ENCODE results near the gene ZNF337. TPM values are rescaled to one million over a fixed set of nuclear protein-coding genes. Genes with fewer than 3 reads are reported as not detected.
"Not testable (repeated sequence)": the region's sequence is repeated elsewhere in the genome, so short reads cannot be mapped to it uniquely, and the experiment has no call there.

Gene ZNF337
- total RNA-seq, 2 experiments from 2014 or later, result 12.1 to 12.5 TPM

- no peak overlapping the region for H3K4me3 Mint-ChIP-seq
- no peak overlapping the region for H3K27ac Mint-ChIP-seq
- H3K9me3 Mint-ChIP-seq, result no peaks in the 10 kb centered on the region
- ChIA-PET POLR2A (no interaction called here), CTCF (no interaction called here)
- peaks cover 7% of the 10 kb centered on the region for H3K4me1 Mint-ChIP-seq (ENCODE audit: low read depth)
- DNase-seq, result no peak
- H3K36me3 Mint-ChIP-seq, result peaks cover 40% of the 10 kb centered on the region
- intact Hi-C loops (cut with micrococcal nuclease), result no loop called here
- no peaks in the 10 kb centered on the region for H3K27me3 Mint-ChIP-seq
These were observed 10.3 kb downstream of the ZNF337 start for GRCh38 chr20:25686081-25687067.

GRCh38 chr20:25685276-25686080, 11.2 kb downstream of the ZNF337 start:
- Mint-ChIP-seq H3K4me1 (ENCODE audit: low read depth) (peaks cover 7% of the 10 kb centered on the region), H3K4me3 (no peak overlapping the region), H3K27me3 (no peaks in the 10 kb centered on the region), H3K36me3 (peaks cover 44% of the 10 kb centered on the region), H3K9me3 (no peaks in the 10 kb centered on the region), H3K27ac (no peak overlapping the region)
- intact Hi-C loops (cut with micrococcal nuclease), result no loop called here
- no peak for DNase-seq
- CTCF ChIA-PET, result no interaction called here
- POLR2A ChIA-PET, result no interaction called here

- intact Hi-C loops (cut with micrococcal nuclease); CTCF ChIA-PET; H3K27ac Mint-ChIP-seq; H3K9me3 Mint-ChIP-seq; H3K4me1 Mint-ChIP-seq (ENCODE audit: low read depth); H3K4me3 Mint-ChIP-seq; DNase-seq; POLR2A ChIA-PET; H3K27me3 Mint-ChIP-seq: not testable (repeated sequence)
- H3K36me3 Mint-ChIP-seq, result peaks cover 50% of the 10 kb centered on the region
These were observed 12.8 kb downstream of the ZNF337 start for GRCh38 chr20:25683826-25684225.

- CTCF ChIA-PET, result no interaction called here
- intact Hi-C loops (cut with micrococcal nuclease), result no loop called here
- DNase-seq, result no peak
- no peaks in the 10 kb centered on the region for H3K9me3 Mint-ChIP-seq
- H3K27me3 Mint-ChIP-seq, result no peaks in the 10 kb centered on the region
- POLR2A ChIA-PET, result no interaction called here
- peaks cover 55% of the 10 kb centered on the region for H3K36me3 Mint-ChIP-seq
- H3K4me3 Mint-ChIP-seq, result no peak overlapping the region
- H3K4me1 Mint-ChIP-seq (ENCODE audit: low read depth), result peaks cover 7% of the 10 kb centered on the region
- H3K27ac Mint-ChIP-seq, result no peak overlapping the region
These were observed 13.6 kb downstream of the ZNF337 start for GRCh38 chr20:25683050-25683449.

- intact Hi-C loops (cut with micrococcal nuclease), result no loop called here
- Mint-ChIP-seq H3K27ac (no peak overlapping the region), H3K36me3 (peaks cover 72% of the 10 kb centered on the region), H3K27me3 (no peaks in the 10 kb centered on the region), H3K4me3 (no peak overlapping the region), H3K4me1 (ENCODE audit: low read depth) (peaks cover 9% of the 10 kb centered on the region), H3K9me3 (no peaks in the 10 kb centered on the region)
- ChIA-PET POLR2A (no interaction called here), CTCF (no interaction called here)
- DNase-seq, result no peak
These were observed 20.4 kb downstream of the ZNF337 start for GRCh38 chr20:25676164-25676809.

GRCh38 chr20:25675161-25675560, 21.5 kb downstream of the ZNF337 start:
- ChIA-PET POLR2A (no interaction called here), CTCF (no interaction called here)
- no peaks in the 10 kb centered on the region for H3K27me3 Mint-ChIP-seq
- no peak overlapping the region for H3K27ac Mint-ChIP-seq
- no peak for DNase-seq
- intact Hi-C loops (cut with micrococcal nuclease), result no loop called here
- peaks cover 9% of the 10 kb centered on the region for H3K4me1 Mint-ChIP-seq (ENCODE audit: low read depth)
- peaks cover 68% of the 10 kb centered on the region for H3K36me3 Mint-ChIP-seq
- H3K4me3 Mint-ChIP-seq, result no peak overlapping the region
- no peaks in the 10 kb centered on the region for H3K9me3 Mint-ChIP-seq

- H3K4me1 Mint-ChIP-seq (ENCODE audit: low read depth), result peaks cover 9% of the 10 kb centered on the region
- no peak for DNase-seq
- POLR2A ChIA-PET, result no interaction called here
- H3K36me3 Mint-ChIP-seq, result peaks cover 49% of the 10 kb centered on the region
- intact Hi-C loops (cut with micrococcal nuclease), result no loop called here
- CTCF ChIA-PET, result no interaction called here
- H3K27me3 Mint-ChIP-seq, result no peaks in the 10 kb centered on the region
- no peaks in the 10 kb centered on the region for H3K9me3 Mint-ChIP-seq
- no peak overlapping the region for H3K4me3 Mint-ChIP-seq
- no peak overlapping the region for H3K27ac Mint-ChIP-seq
These were observed 23.9 kb downstream of the ZNF337 start for GRCh38 chr20:25672659-25673235.

- Mint-ChIP-seq H3K9me3 (no peaks in the 10 kb centered on the region), H3K36me3 (peaks cover 22% of the 10 kb centered on the region), H3K4me3 (no peak overlapping the region), H3K27me3 (no peaks in the 10 kb centered on the region), H3K4me1 (ENCODE audit: low read depth) (no peaks in the 10 kb centered on the region), H3K27ac (no peak overlapping the region)
- POLR2A ChIA-PET, result no interaction called here
- intact Hi-C loops (cut with micrococcal nuclease), result no loop called here
- CTCF ChIA-PET, result no interaction called here
- no peak for DNase-seq
These were observed 26.7 kb downstream of the ZNF337 start for GRCh38 chr20:25669826-25670422.

- Mint-ChIP-seq H3K4me1 (ENCODE audit: low read depth) (no peaks in the 10 kb centered on the region), H3K36me3 (peaks cover 9% of the 10 kb centered on the region), H3K27ac (no peak overlapping the region), H3K9me3 (no peaks in the 10 kb centered on the region), H3K4me3 (no peak overlapping the region), H3K27me3 (no peaks in the 10 kb centered on the region)
- ChIA-PET POLR2A (no interaction called here), CTCF (no interaction called here)
- intact Hi-C loops (cut with micrococcal nuclease), result no loop called here
- no peak for DNase-seq
These were observed 28.2 kb downstream of the ZNF337 start for GRCh38 chr20:25668446-25668845.

- H3K27me3 Mint-ChIP-seq, result no peaks in the 10 kb centered on the region
- ChIA-PET CTCF (no interaction called here), POLR2A (no interaction called here)
- H3K36me3 Mint-ChIP-seq, result no peaks in the 10 kb centered on the region
- intact Hi-C loops (cut with micrococcal nuclease), result no loop called here
- no peaks in the 10 kb centered on the region for H3K4me1 Mint-ChIP-seq (ENCODE audit: low read depth)
- H3K4me3 Mint-ChIP-seq, result no peak overlapping the region
- no peak for DNase-seq
- H3K27ac Mint-ChIP-seq, result no peak overlapping the region
- no peaks in the 10 kb centered on the region for H3K9me3 Mint-ChIP-seq
These were observed 36.7 kb downstream of the ZNF337 start for GRCh38 chr20:25659999-25660398.

GRCh38 chr20:25654487-25654886, 42.2 kb downstream of the ZNF337 start:
- POLR2A ChIA-PET, result no interaction called here
- no peak overlapping the region for H3K27ac Mint-ChIP-seq
- H3K9me3 Mint-ChIP-seq, result no peaks in the 10 kb centered on the region
- no peak for DNase-seq
- no peaks in the 10 kb centered on the region for H3K27me3 Mint-ChIP-seq
- no peaks in the 10 kb centered on the region for H3K4me1 Mint-ChIP-seq (ENCODE audit: low read depth)
- intact Hi-C loops (cut with micrococcal nuclease), result no loop called here
- CTCF ChIA-PET, result no interaction called here
- peaks cover 9% of the 10 kb centered on the region for H3K36me3 Mint-ChIP-seq
- no peak overlapping the region for H3K4me3 Mint-ChIP-seq

- H3K36me3 Mint-ChIP-seq; intact Hi-C loops (cut with micrococcal nuclease); DNase-seq; H3K27ac Mint-ChIP-seq; H3K27me3 Mint-ChIP-seq; H3K9me3 Mint-ChIP-seq; CTCF ChIA-PET; H3K4me3 Mint-ChIP-seq; POLR2A ChIA-PET; H3K4me1 Mint-ChIP-seq (ENCODE audit: low read depth): not testable (repeated sequence)
These were observed 43.8 kb downstream of the ZNF337 start for GRCh38 chr20:25652866-25653265.

Measured in activated CD4-positive, alpha-beta memory T cell treated with anti-CD3 and anti-CD28 coated beads for 36 hours (primary cell).